HTR-8/SVneo (cell line): ENCODE data around the gene BAK1.
"Not testable (repeated sequence)": the region's sequence is repeated elsewhere in the genome, so short reads cannot be mapped to it uniquely, and the experiment has no call there.

Experiments used
- DNase-seq: peaks from one replicate; pipeline ENCODE4 v3.0.0; 2011; ENCODE audit warnings: low spot score, mixed read lengths; ENCODE audit not compliant: insufficient read length
- FAIRE-seq: peaks from 2 replicates; lab custom pipeline; 2011; peaks lifted over from hg19 to GRCh38; lab: Jason Lieb, UNC

Gene BAK1

GRCh38 chr6:33566182-33567084 lies 13.6 kb downstream of the BAK1 start:
- FAIRE-seq (no peak), DNase-seq (no peak)

DNA sequence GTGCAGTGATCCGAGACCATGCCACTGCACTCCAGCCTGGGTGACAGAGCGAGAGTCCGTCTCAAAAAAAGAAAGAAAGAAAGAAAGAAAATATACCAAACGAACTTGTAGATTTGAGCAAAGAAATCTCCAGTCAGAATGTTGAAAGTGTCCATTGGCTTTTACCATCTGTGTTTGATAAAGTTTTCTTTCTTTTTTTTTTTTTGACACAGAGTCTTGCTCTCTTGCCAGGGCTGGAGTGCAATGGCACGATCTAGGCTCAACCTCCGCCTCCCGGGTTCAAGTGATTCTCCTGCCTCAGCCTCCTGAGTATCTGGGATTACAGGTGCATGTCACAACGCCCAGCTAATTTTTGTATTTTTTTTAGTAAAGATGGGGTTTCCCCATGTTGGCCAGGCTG lies 21.3 kb downstream of the BAK1 start:
- FAIRE-seq (no peak), DNase-seq (no peak)

DNA sequence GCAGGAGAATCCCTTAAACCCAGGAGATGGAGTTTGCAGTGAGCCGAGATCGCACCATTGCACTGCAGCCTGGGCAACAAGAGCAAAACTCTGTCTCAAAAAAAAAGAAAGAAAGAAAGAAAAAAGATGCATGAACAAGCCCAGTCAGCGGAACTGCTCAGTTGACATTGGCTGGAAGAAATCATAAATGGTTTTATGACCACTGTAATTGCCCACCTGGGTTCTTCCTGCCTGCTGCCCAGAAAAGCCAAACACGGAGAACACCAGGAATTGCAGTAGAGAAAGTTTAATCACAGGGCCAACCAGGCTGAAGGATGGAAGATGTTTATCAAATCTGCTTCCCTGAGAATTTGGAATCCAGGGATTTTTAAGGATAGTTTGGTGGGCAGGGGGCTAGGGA lies 22.7 kb downstream of the BAK1 start:
- DNase-seq: no peak
- FAIRE-seq: no peak

GRCh38 chr6:33552883-33553282 lies 27.2 kb downstream of the BAK1 start:
- DNase-seq, FAIRE-seq: not testable (repeated sequence)

- FAIRE-seq: no peak
- DNase-seq: no peak
These were observed 27.8 kb downstream of the BAK1 start for GRCh38 chr6:33552252-33552651.

DNA sequence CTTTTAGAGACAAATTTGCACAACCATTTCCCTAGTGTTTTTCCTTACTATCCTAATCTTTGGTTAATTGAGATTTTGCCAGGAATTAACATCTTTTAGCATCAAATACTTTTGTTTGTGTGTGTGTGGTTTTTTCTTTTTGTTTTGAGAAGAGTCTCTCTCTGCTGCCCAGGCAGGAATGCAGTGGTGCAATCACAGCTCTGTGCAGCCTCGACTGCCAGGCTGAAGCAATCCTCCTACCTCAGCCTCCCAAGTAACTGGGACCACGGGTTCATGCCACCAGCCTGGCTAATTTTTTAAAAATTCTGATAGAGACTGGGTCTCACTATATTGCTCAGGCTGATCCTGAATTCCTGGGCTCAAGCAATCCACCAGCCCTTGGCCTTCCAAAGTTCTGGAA lies 28.5 kb downstream of the BAK1 start:
- FAIRE-seq (no peak), DNase-seq (no peak)

- no peak for DNase-seq
- FAIRE-seq: no peak
These were observed 30.2 kb downstream of the BAK1 start for GRCh38 chr6:33549896-33550295.

DNA sequence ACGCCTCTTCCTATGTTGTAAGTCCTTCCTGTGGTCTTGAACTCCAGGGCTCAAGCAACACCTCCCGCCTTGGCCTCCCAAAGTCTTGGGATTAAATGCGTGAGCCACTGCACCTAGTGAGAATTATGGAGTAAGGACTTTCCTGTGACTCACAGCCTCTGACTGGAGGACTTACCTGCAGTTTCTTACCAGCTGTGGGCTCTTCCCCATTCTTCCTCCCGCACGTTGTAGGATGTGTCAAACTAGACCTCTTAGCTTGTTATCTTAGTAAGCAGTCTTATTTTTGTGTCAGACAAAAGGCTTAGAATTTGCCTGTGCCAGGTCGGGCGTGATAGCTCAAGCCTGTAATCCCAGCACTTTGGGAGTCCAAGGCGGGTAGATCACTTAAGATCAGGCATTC lies 30.9 kb downstream of the BAK1 start:
- FAIRE-seq (no peak), DNase-seq (no peak)

DNA sequence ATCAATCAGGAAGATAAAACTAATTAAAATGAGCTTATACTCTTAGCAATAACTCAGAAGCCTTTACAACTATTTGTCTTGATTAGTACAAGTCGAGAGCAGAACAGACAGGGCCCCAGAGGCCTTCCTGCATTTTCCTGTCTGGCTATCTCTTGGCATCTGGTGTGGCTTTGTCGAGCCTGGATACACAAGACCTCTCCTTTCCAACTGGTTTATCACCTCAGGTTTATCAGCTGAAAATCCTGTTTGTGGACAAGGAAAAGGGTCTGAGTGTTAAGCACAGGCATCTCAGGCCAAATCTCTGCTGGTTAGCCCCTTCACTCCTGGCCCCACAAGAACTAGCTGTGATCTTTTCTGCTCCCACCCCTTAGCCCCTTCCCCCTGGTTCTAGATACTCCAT lies 32.6 kb downstream of the BAK1 start:
- DNase-seq (no peak), FAIRE-seq (no peak)

- FAIRE-seq (no peak), DNase-seq (no peak)
These were observed 33.3 kb downstream of the BAK1 start for GRCh38 chr6:33546766-33547165.

- DNase-seq, FAIRE-seq: not testable (repeated sequence)
These were observed 34.8 kb downstream of the BAK1 start for GRCh38 chr6:33545292-33545691.

- FAIRE-seq (no peak), DNase-seq (no peak)
These were observed 37.0 kb downstream of the BAK1 start for GRCh38 chr6:33543116-33543515.

DNA sequence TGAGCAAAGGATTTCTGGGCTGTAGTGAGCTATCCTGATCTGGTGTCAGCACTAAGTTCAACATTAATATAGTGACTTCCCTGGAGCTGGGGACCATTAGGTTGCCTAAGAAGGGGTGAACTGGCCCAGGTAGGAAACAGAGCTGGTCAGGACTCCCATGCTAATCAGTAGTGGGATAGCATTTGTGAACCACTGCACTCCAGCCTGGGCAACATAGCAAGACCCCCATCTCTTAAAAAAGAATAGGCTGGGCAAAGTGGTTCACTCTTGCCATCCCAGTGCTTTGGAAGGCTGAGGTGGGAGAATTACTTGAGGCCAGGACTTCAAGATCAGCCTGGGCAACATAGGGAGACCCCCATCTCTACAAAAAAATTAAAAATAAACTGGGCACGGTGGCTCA lies 39.3 kb downstream of the BAK1 start:
- DNase-seq: no peak
- no peak for FAIRE-seq

- no peak for FAIRE-seq
- no peak for DNase-seq
These were observed 45.4 kb downstream of the BAK1 start for GRCh38 chr6:33534702-33535101.

DNA sequence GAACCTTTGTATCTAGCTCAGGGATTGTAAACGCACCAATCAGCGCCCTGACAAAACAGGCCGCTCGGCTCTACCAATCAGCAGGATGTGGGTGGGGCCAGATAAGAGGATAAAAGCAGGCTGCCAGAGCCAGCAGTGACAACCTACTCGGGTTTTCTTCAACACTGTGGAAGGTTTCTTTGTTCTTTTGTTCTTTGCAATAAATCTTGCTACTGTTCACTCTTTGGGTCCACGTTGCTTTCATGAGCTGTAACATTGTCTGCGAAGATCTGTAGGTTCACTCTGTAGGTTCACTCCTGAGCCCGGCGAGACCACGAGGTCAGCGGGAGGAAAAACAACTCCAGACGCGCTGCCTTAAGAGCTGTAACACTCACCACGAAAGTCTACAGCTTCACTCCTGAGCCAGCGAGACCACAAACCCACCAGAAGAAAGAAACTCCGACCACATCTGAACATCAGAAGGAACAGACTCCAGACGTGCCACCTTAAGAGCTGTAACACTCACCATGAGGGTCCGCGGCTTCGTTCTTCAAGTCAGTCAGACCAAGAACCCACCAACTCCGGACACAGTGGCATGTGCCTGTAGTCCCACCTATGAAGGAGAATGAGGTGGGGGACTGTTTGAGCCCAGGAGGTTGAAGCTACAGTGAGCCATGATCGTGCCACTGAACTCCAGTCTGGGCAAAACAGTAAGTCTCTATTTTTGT lies 46.8 kb downstream of the BAK1 start:
- not testable (repeated sequence) for FAIRE-seq, DNase-seq

- DNase-seq, FAIRE-seq: not testable (repeated sequence)
These were observed 47.6 kb downstream of the BAK1 start for GRCh38 chr6:33532431-33532830.

GRCh38 chr6:33530617-33531016 lies 49.5 kb downstream of the BAK1 start:
- not testable (repeated sequence) for FAIRE-seq, DNase-seq
